ENCODE data around the gene TAS2R16.

GRCh38 chr7:122972056-122972455 lies 23.4 kb downstream of the TAS2R16 start:
- TF ChIP-seq FOXM1 (IDR thresholded peaks at IDR 0.05; ENCODE audit: borderline replicate concordance) = no peak
- no peak for TF ChIP-seq BHLHE40 (IDR thresholded peaks at IDR 0.05; ENCODE audit: borderline replicate concordance)
- TF ChIP-seq PKNOX1 (IDR thresholded peaks at IDR 0.05) = no peak
